H1 (cell line): Measurements from ENCODE around the gene TCEA3. TPM values are rescaled to one million over a fixed set of nuclear protein-coding genes. Genes with fewer than 3 reads are reported as not detected.

ENCODE experiments used
- CHD1 ChIP-seq: IDR thresholded peaks from 2 replicates; pipeline ENCODE4 v1.6.1; 2012; ENCODE audit warnings: low read depth, low read length, improper control_type of control experiment
- CHD2 ChIP-seq: IDR thresholded peaks from 2 replicates; pipeline ENCODE4 v1.6.1; 2012; ENCODE audit warnings: low read length, improper control_type of control experiment
- CREB1 ChIP-seq: IDR thresholded peaks from 2 replicates; pipeline ENCODE4 v1.6.1; 2012; ENCODE audit warnings: inconsistent platforms
- NRF1 ChIP-seq: IDR thresholded peaks from 2 replicates; pipeline ENCODE4 v1.6.1; 2011; ENCODE audit warnings: mild to moderate bottlenecking, low read depth, low read length, improper control_type of control experiment
- SUZ12 ChIP-seq: fragments of 200-600 bp; sonication (generic); IDR thresholded peaks from 2 replicates; pipeline ENCODE4 v1.6.1; 2012; ENCODE audit warnings: mild to moderate bottlenecking, inconsistent platforms, low read length, moderate library complexity, mixed read lengths
- polyA plus RNA-seq, 7 experiments: library from polyadenylated mRNA; depleted of rRNA in 3 of 7; stranded (reverse) in 5 of 7; unstranded in 2 of 7; fragments of >200 nt in 5 of 7; fragments of 200-250 nt in 2 of 7; gene quantifications; 1 replicate in 5 of 7; 2 replicates in 1 of 7; 4 replicates in 1 of 7; pipeline versions ENCODE4 v1.2.1 to v1.2.3, GENCODE V29; 2011 to 2013; ENCODE audit warnings: missing spikeins in 2 of 7, mixed read lengths in 2 of 7
- total RNA-seq: library from RNA; stranded (reverse); fragmentation: NEBNext Ultra II Directional; extraction: Animal tissue kit (Norgen Biotek cat#: 25700); gene quantifications from 2 replicates; pipeline ENCODE4 v1.2.1, GENCODE V29; 2021
- TF ChIP-seq, protein P1 (sequence below), 3 experiments: IDR thresholded peaks; 1 replicate in 2 of 3; 2 replicates in 1 of 3; pipeline versions ENCODE4 v1.5.1 to v1.6.1; 2011; ENCODE audit warnings: low read length in 3 of 3, mild to moderate bottlenecking in 3 of 3, inconsistent platforms in 2 of 3, low read depth in 1 of 3, moderate library complexity in 1 of 3; ENCODE audit not compliant: insufficient read depth in 1 of 3; ENCODE audit errors: control extremely low read depth in 1 of 3

TCEA3 gene
- total and polyA plus RNA-seq, 2 of the 8 experiments (the other 6 are each of a cell fraction or from before 2014, with no cell fraction given), result 0.08 TPM; not detected in 1

DNA sequence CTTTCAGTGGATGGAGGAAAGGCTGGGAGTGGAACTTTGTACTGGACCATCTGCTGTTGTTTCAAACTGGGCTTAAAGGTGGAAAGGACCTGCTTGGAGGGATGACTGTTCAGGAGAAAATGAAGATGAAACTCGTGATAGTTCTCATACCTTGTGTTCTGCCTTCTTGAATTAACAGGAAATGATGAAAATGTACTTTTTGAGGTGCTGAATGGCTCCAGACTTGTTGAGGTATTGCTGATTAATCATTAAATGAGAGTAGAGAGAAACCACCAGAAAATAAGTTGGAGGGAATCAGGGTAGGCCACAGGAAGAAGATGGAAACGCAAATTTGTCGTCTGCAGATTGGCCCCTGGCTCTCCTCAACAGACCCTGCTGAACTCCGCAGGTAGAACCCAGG, 28.7 kb downstream of the TCEA3 start (continued):
- TF ChIP-seq, protein P1, sequence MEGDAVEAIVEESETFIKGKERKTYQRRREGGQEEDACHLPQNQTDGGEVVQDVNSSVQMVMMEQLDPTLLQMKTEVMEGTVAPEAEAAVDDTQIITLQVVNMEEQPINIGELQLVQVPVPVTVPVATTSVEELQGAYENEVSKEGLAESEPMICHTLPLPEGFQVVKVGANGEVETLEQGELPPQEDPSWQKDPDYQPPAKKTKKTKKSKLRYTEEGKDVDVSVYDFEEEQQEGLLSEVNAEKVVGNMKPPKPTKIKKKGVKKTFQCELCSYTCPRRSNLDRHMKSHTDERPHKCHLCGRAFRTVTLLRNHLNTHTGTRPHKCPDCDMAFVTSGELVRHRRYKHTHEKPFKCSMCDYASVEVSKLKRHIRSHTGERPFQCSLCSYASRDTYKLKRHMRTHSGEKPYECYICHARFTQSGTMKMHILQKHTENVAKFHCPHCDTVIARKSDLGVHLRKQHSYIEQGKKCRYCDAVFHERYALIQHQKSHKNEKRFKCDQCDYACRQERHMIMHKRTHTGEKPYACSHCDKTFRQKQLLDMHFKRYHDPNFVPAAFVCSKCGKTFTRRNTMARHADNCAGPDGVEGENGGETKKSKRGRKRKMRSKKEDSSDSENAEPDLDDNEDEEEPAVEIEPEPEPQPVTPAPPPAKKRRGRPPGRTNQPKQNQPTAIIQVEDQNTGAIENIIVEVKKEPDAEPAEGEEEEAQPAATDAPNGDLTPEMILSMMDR (IDR thresholded peaks at IDR 0.05; ENCODE audit: control extremely low read depth in 1 of 3, insufficient read depth in 1 of 3, low read depth in 1 of 3, low read length in 3 of 3), result no peak
- TF ChIP-seq NRF1, result no peak
- no peak for TF ChIP-seq CREB1
- no peak for TF ChIP-seq CHD2
- no peak for TF ChIP-seq CHD1
- no peak for TF ChIP-seq SUZ12
- TF ChIP-seq, all 59 proteins: peak for 0
